GM08714 (cell line): ENCODE data around the gene CARD11.

Experiments
- H3K4me3 ChIP-seq: fragments of 200-500 bp; sonication (Bioruptor generic); 2 replicates; pipeline ENCODE4 v1.5.1; 2014; ENCODE audit warnings: mild to moderate bottlenecking, low read length, inconsistent platforms
- ZNF274 ChIP-seq: IDR thresholded peaks from 2 replicates; pipeline ENCODE4 v1.6.1; 2012; ENCODE audit warnings: mild to moderate bottlenecking, low read depth, low read length

CARD11 gene

DNA sequence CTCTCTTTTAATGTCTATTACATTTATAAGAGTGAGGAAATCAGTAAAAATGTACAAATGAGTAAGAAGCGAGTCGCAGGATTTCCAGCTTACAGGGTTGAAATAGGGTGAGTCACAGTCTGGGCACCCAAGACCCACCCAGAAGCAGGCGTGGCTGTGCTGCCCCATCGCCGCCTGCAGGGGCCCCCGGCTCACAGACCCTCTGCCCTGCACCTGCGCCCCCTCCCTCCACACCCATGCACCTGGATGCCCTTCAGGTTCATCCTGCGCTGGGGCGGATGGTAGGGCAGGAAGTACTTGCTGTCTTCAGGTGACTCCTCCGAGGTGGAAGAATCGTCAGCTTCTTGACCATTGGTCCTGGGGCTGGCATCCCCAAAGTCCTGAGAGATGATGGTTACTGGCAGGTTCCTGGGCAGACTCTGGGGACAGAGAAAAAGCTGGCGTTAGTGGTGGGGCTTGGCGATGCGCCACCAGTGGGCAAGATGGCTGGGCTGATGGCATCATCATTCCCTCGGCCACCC, 109.4 kb downstream of the CARD11 start:
- no peak for TF ChIP-seq ZNF274
- H3K4me3 ChIP-seq = no peak overlapping the region

GRCh38 chr7:2932402-2933251, 111.0 kb downstream of the CARD11 start:
- no peak for TF ChIP-seq ZNF274
- H3K4me3 ChIP-seq = no peak overlapping the region

DNA sequence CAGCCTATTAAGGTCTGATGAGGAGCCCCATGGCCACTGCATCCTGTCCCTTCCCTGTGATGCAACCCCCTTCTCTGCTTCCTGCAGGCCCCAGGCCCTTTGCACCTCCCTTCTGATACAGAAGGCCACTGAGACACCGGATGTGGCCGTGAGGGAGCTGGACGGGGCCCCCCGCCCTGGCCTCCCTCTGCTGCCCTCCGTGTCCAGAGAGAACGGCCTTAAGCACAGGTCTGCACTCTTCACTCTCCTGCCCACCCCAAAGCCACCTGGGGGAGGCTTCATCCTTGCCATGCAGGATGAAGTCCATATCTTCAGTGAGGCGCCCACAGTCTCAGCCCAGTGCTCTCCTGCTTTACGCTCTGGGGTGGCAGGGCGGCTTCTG, 112.6 kb downstream of the CARD11 start:
- no peak overlapping the region for H3K4me3 ChIP-seq
- TF ChIP-seq ZNF274 = no peak

DNA sequence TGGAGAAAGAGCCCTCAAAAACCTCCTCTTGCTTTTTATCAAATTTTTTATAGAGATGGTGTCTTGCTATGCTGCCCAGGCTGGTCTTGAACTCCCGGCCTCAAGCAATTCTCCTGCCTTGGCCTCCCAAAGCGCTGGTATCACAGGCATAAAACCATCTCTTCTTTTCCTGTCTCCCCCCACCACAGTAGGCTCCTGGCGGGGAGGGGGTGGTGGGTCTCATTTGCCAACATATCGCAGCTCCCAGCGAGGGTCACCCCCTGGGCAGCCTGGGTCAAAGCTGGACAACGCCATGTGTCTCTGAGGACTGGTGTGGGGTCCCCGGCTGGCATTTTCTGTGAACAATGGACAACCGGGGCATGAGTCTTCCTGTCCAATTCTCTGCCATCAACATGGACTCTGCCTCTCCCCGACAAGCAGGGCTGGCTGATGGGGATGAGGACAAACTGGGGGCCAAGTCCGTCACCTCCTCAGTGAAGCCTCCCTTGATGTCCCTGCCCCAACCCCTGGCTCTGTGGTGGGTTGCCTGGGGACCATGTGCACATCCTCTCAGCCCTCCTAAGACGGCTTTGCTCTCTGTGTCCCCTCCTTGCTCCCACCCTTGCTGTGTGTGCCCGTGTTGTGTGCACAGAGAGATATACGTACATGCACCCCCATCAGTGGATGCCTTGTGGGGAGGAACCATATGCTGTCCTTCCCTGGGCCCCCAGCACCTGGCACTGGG, 113.2 kb downstream of the CARD11 start:
- no peak for TF ChIP-seq ZNF274
- H3K4me3 ChIP-seq = no peak overlapping the region

DNA sequence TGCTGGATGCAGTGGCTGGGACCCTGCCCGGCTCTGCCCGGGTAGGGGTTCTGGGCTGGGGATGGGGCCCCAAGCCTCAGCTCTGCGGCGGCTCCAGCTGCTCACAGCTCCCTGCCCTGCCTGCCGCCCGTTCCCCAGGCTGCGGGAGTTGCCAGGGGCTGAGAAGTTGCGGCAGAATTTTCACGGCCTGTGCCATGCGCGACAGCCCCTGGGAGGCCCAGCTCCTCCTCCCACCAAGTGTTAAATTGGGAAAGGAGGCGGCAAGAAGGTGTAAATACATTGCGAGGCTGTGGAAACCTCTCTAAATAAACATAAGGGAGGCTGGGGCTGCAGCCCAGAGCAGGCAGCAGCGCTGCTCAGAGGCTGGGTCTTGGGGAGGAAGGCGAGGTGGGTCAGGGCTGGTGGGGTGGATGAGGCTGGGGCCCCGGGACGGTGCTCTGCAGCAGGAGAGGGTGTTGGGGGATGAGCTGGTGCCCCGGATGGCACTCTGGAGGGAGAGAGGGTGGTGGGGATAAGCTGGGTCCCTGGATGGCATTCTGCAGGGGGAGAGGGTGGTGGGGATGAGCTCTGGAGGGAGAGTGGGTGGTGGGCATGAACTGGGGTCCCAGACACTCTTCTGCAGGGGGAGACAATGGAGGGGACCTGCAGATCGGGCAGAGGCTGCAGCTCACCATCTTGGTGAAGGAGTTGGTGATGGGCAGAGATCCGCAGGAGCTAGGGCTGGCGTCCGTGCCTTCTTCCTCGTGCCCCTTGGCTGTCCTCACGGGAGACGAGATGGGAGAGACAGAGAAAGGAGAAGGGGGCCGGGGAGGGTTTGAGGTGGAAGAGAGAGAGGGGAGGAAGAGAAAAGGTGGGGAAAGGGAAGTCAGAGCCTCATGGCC, 114.1 kb downstream of the CARD11 start:
- no peak for TF ChIP-seq ZNF274
- H3K4me3 ChIP-seq = no peak overlapping the region

GRCh38 chr7:2928613-2929311, 114.9 kb downstream of the CARD11 start:
- TF ChIP-seq ZNF274 = no peak
- H3K4me3 ChIP-seq = no peak overlapping the region

- no peak for TF ChIP-seq ZNF274
- no peak overlapping the region for H3K4me3 ChIP-seq
These were observed 115.4 kb downstream of the CARD11 start for GRCh38 chr7:2928256-2928612.

DNA sequence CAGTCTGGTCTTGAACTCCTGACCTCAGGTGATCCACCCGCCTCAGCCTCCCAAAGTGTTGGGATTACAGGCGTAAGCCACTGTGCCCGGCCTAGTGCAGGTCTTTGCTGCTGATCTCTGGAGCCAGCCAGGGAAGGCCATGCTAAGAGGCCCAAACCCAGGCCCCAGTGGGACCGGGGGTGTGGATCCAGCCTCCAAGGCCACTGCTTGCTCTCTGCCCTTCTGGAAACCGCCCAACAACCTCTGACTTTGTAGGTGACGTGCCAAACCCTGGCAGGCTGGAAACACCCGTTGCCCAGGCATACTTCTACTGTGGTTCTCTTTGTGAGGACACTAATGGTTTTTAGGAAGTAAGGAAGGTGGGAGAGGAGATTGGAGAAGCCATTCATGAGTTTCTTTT, 116.1 kb downstream of the CARD11 start:
- no peak for TF ChIP-seq ZNF274
- no peak overlapping the region for H3K4me3 ChIP-seq

GRCh38 chr7:2926896-2927405, 116.7 kb downstream of the CARD11 start:
- no peak for TF ChIP-seq ZNF274
- no peak overlapping the region for H3K4me3 ChIP-seq

DNA sequence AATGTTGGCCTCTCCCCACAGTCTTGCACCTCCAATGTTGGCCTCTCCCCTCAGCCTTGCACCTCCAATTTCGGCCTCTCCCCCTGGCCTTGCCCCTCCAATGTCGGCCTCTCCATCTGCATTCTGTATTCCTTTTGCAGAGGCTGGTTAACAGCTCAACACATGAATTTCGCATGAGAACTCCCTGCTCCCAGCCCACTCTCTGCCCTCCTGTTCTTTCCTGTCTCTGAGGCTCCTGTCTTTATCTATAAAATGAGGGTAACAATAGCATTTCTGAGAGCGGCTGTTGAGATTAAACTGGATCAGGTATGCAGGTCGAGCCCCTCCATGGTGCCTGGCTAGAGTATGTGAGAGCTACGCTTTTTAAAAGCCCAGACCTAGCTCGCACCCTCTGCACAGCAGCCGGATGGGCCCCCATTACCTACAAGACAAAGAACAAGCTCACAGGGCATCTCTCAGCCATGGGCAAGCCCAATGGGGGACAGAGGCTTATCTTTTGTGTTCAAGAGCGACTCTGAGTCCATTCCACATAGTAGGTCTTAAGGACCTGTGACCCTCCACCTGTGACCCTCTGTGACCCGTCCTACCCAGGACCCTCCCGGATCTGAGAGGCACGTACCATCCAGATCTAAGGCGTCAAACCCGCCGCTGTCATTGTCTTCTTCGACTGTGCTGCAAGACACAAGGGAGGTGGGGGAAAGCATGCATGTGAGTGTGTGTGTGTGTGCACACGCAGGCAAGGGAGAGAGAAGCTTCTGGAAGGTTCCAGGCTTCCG, 117.4 kb downstream of the CARD11 start:
- H3K4me3 ChIP-seq = no peak overlapping the region
- TF ChIP-seq ZNF274 = no peak

GRCh38 chr7:2924866-2925840, 118.5 kb downstream of the CARD11 start:
- no peak for TF ChIP-seq ZNF274
- H3K4me3 ChIP-seq = no peak overlapping the region

DNA sequence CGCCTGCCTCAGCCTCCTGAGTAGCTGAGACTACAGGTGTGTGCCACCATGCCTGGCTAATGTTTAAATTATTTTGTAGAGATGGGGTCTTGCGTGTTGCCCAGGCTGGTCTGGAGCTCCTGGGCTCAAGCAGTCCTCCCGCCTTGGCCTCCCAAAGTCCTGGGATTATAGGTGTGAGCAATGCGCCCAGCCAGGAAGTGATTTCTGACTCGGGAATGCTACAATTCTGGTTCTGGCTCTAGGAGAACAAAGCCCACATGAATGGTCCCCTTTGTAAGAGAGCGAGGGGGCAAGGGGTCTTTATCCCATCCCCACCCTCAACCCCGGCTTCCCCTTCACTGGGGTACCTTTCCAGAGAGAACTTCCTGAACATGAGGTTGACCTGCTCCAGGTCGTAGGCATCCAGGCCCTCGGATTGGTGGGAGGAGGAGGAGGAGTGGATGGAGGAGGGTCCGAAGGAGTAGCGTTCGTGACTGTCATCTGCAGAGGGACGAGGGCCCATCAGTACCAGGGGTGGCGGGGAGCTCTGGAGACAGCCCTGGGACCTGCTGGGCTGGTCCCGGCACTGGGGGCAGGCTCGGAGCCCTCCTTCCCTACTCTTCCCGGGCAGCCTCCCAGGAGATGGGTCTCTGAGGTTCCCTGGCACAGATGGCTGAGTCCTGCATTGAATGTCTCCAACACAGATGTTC, 119.6 kb downstream of the CARD11 start:
- no peak overlapping the region for H3K4me3 ChIP-seq
- TF ChIP-seq ZNF274 = no peak
